B cell (primary cell): ENCODE results near the gene CECR2. TPM values are rescaled to one million over a fixed set of nuclear protein-coding genes. Genes with fewer than 3 reads are reported as not detected.

ENCODE experiments used
- ATAC-seq: fragments of 200-7000 bp; cut with Tn5 transposase; one replicate; pipeline ENCODE4 v1.10.0; 2021; ENCODE audit warnings: low read depth, mild to moderate bottlenecking, moderate number of reproducible peaks, moderate library complexity
- CTCF ChIA-PET: fragments of 350-600 bp; sonication (Branson Sonifier 250); formaldehyde crosslinking; loops from one replicate; lab custom pipeline; 2021; ENCODE audit warnings: antibody characterized with exemption, inconsistent platforms; lab: Charles Lee
- POLR2A ChIA-PET: fragments of 350-600 bp; sonication (Branson Sonifier 250); formaldehyde crosslinking; loops from one replicate; lab custom pipeline; 2021; ENCODE audit warnings: antibody characterized with exemption; lab: Charles Lee
- DNase-seq: peaks from one replicate; pipeline ENCODE4 v3.0.0; 2013
- H2AFZ ChIP-seq: 2 replicates; pipeline ENCODE4 v1.6.1; 2012; ENCODE audit warnings: mild to moderate bottlenecking, low read depth, low read length; ENCODE audit not compliant: insufficient read depth, poor library complexity, severe bottlenecking
- H3K27ac ChIP-seq, 2 donors: 1 replicate in 1 of 2; 2 replicates in 1 of 2; pipeline ENCODE4 v1.5.1; 2012 to 2013; ENCODE audit warnings: low read length in 2 of 2, mild to moderate bottlenecking in 2 of 2, moderate library complexity in 1 of 2
- H3K27me3 ChIP-seq, 4 experiments: fragments of 200-600 bp in 1 of 4; sonication (generic) in 1 of 4; replicated peaks in 1 of 4; 1 replicate in 2 of 4; 2 replicates in 2 of 4; pipeline versions ENCODE4 v1.6.1 to v1.7.0; 2013 to 2016; ENCODE audit warnings: low read length in 3 of 4, mild to moderate bottlenecking in 2 of 4, mixed read lengths in 1 of 4, moderate library complexity in 1 of 4; ENCODE audit not compliant: insufficient read depth in 4 of 4, control insufficient read depth in 3 of 4; ENCODE audit errors: control extremely low read depth in 1 of 4
- H3K36me3 ChIP-seq, 2 experiments: replicated peaks in 1 of 2; 1 replicate in 1 of 2; 2 replicates in 1 of 2; pipeline versions ENCODE4 v1.6.1 to v1.7.1; 2013; ENCODE audit warnings: low read length in 1 of 2; ENCODE audit not compliant: insufficient read depth in 2 of 2, control insufficient read depth in 1 of 2; ENCODE audit errors: control extremely low read depth in 1 of 2, extremely low read depth in 1 of 2
- H3K4me1 ChIP-seq, 2 donors: fragments of 200-600 bp in 1 of 2; sonication (generic) in 1 of 2; 1 replicate in 1 of 2; 2 replicates in 1 of 2; pipeline versions ENCODE4 v1.5.1 to v1.6.1; 2013 to 2017; ENCODE audit warnings: low read length in 2 of 2; ENCODE audit not compliant: control insufficient read depth in 2 of 2, insufficient read depth in 2 of 2
- H3K4me2 ChIP-seq: replicated peaks from 2 replicates; pipeline ENCODE3; 2012; ENCODE audit warnings: mild to moderate bottlenecking, low read depth, low read length; ENCODE audit not compliant: poor library complexity, severe bottlenecking
- H3K4me3 ChIP-seq, 5 experiments: fragments of 200-600 bp in 1 of 5; sonication (generic) in 1 of 5; 1 replicate in 3 of 5; 2 replicates in 2 of 5; pipeline versions ENCODE4 v1.5.1 to v1.7.0; 2011 to 2016; ENCODE audit warnings: low read length in 4 of 5, mild to moderate bottlenecking in 4 of 5, low read depth in 2 of 5, control low read depth in 1 of 5, moderate library complexity in 1 of 5; ENCODE audit not compliant: insufficient read depth in 1 of 5; ENCODE audit errors: control extremely low read depth in 1 of 5, extremely low read depth in 1 of 5
- H3K79me2 ChIP-seq: fragments of 200-600 bp; sonication (generic); one replicate; pipeline ENCODE4 v1.6.0; 2016; ENCODE audit warnings: low read length; ENCODE audit not compliant: control insufficient read depth, insufficient read depth
- H3K9ac ChIP-seq: fragments of 200-600 bp; sonication (generic); 2 replicates; pipeline ENCODE4 v1.6.1; 2017; ENCODE audit warnings: mild to moderate bottlenecking, low read length, moderate library complexity
- H3K9me3 ChIP-seq, 3 donors: one replicate each; pipeline versions ENCODE4 v1.6.1 to v1.7.1; 2013; ENCODE audit warnings: low read length in 2 of 3; ENCODE audit not compliant: control insufficient read depth in 2 of 3, insufficient read depth in 1 of 3; ENCODE audit errors: control extremely low read depth in 1 of 3
- H4K20me1 ChIP-seq: 2 replicates; pipeline ENCODE4 v1.6.0; 2012; ENCODE audit warnings: mild to moderate bottlenecking, low read length; ENCODE audit not compliant: insufficient read depth, control insufficient read depth, poor library complexity, severe bottlenecking
- H3K27ac Mint-ChIP-seq: one replicate; pipeline ENCODE4 v1.8.0; 2021; ENCODE audit warnings: mixed read lengths
- H3K27me3 Mint-ChIP-seq: one replicate; pipeline ENCODE4 v1.8.0; 2021; ENCODE audit warnings: mixed read lengths
- H3K4me1 Mint-ChIP-seq: one replicate; pipeline ENCODE4 v1.8.0; 2021; ENCODE audit warnings: mixed read lengths
- H3K4me3 Mint-ChIP-seq: one replicate; pipeline ENCODE4 v1.8.0; 2021; ENCODE audit warnings: mixed read lengths
- H3K9me3 Mint-ChIP-seq: one replicate; pipeline ENCODE4 v1.8.0; 2022; ENCODE audit warnings: mixed read lengths; ENCODE audit not compliant: insufficient read depth
- CTCF ChIP-seq: fragments of 200-600 bp; IDR thresholded peaks from one replicate; pipeline ENCODE4 v1.8.0; 2022; ENCODE audit warnings: antibody characterized with exemption, mild to moderate bottlenecking
- EZH2 ChIP-seq: IDR thresholded peaks from 2 replicates; pipeline ENCODE4 v1.6.1; 2012; ENCODE audit warnings: borderline replicate concordance, low read depth, mild to moderate bottlenecking, moderate library complexity, low read length; ENCODE audit not compliant: insufficient read depth, poor library complexity, severe bottlenecking
- WGBS: methylation state at CpG from one replicate; pipeline ENCODE4 v1.1.5; 2013; ENCODE audit warnings: missing lambda C conversion rate; ENCODE audit not compliant: insufficient coverage; 5-methylcytosine and 5-hydroxymethylcytosine counted together
- intact Hi-C: fragments of 100-400 bp; cut with micrococcal nuclease; formaldehyde crosslinking; loops from one replicate; pipeline ENCODE4 v1.10.0; 2022
- polyA plus RNA-seq: library from polyadenylated mRNA; depleted of rRNA; stranded (reverse); fragments of >200 nt; gene quantifications from 2 replicates; pipeline ENCODE4 v1.2.3, GENCODE V29; 2012
- total RNA-seq, 2 donors: library from RNA; stranded (reverse); fragments of 120-200 nt in 1 of 2; gene quantifications; 1 replicate in 1 of 2; 2 replicates in 1 of 2; pipeline versions ENCODE4 v1.2.3 to v1.2.4, GENCODE V29; 2013 to 2022

Gene CECR2
- total and polyA plus RNA-seq, 2 donors (not counting 1 experiment from before 2014, with no cell fraction given), result 0.13 to 6.6 TPM

- no peak overlapping the region for H3K27ac ChIP-seq
- H3K27ac Mint-ChIP-seq, result no peak overlapping the region
- H3K79me2 ChIP-seq, result no peaks in the 10 kb centered on the region
- H3K4me3 Mint-ChIP-seq, result no peak overlapping the region
- H3K4me2 ChIP-seq, result no peak overlapping the region
- no peak overlapping the region for H3K9ac ChIP-seq
- peaks cover 9% of the 10 kb centered on the region for H3K4me1 Mint-ChIP-seq
- no peaks in the 10 kb centered on the region for H3K36me3 ChIP-seq
- ChIA-PET CTCF (no interaction called here), POLR2A (no interaction called here)
- intact Hi-C loops, result no loop called here
- no peak for TF ChIP-seq CTCF
- no peak for TF ChIP-seq EZH2
- no peaks in the 10 kb centered on the region for H4K20me1 ChIP-seq
- H3K9me3 Mint-ChIP-seq, result no peaks in the 10 kb centered on the region
- no peak overlapping the region for H3K4me3 ChIP-seq
- WGBS, result 95% methylated on average over 9 of the region's 11 CpGs
- no peaks in the 10 kb centered on the region for H3K9me3 ChIP-seq
- no peaks in the 10 kb centered on the region for H3K27me3 ChIP-seq
- peaks cover 0 to 3% of the 10 kb centered on the region in 2 donors for H3K4me1 ChIP-seq
- DNase-seq (no peak), ATAC-seq (no peak)
- H3K27me3 Mint-ChIP-seq, result no peaks in the 10 kb centered on the region
- H2AFZ ChIP-seq, result no peak overlapping the region
Observed at GRCh38 chr22:17337639-17338038, 31.6 kb upstream of the CECR2 start.

DNA sequence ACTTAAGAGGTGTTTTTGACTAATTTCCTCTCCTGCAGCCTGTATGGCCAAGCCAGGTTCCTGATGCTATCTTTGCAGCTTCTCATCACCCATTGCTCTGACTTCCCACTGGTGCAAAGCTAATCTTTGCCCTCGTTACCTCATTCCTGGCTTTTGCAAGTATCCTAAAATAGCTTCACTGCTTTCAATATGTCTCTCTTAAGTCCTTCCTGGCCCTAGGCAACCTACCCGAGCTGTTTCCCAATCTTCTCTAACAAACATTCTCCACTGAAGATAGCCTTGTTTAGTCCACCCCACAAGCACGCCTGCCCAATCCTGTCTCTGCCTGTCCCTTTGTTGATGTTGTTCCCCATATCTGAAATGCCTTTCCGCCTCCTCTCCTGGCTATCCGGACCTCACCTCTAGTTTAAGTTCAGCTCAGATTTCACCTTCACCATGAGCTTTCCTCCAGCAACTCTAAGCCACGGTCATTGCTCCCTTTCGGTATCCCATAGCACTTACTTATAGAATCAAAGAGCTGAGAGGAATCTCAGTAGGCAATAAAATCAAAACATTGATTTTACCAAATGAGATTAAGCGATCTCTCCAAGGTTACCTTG, 30.1 kb upstream of the CECR2 start:
- WGBS, result 88% methylated on average over 6 of the region's 8 CpGs
- ChIA-PET CTCF (interaction anchor here (0.8 to 1.6 kb wide), 2 partner anchors 28 to 67 kb away, joined by 3 to 5 read pairs; no protein-coding TSS in a partner anchor), POLR2A (no interaction called here)
- Histone ChIP-seq H3K36me3 (no peaks in the 10 kb centered on the region), H2AFZ (no peak overlapping the region), H3K9me3 (peaks cover 0 to 7% (median 0%) of the 10 kb centered on the region in 3 donors), H3K79me2 (no peaks in the 10 kb centered on the region), H3K9ac (no peak overlapping the region), H4K20me1 (no peaks in the 10 kb centered on the region), H3K4me1 (peaks cover 8 to 12% of the 10 kb centered on the region in 2 donors), H3K27ac (no peak overlapping the region), H3K27me3 (no peaks in the 10 kb centered on the region), H3K4me2 (no peak overlapping the region), H3K4me3 (no peak overlapping the region)
- no peak for DNase-seq
- Mint-ChIP-seq H3K27me3 (no peaks in the 10 kb centered on the region), H3K27ac (no peak overlapping the region), H3K9me3 (no peaks in the 10 kb centered on the region), H3K4me3 (no peak overlapping the region), H3K4me1 (peaks cover 9% of the 10 kb centered on the region)
- TF ChIP-seq EZH2 (no peak), CTCF (no peak)
- no peak for ATAC-seq
- intact Hi-C loops, result no loop called here
